Adrenal gland (tissue), 5 donors: ENCODE measurements around the gene S100P.

Experiments used
- POLR2A ChIP-seq, 2 donors: fragments of 450-650 bp; IDR thresholded peaks; one replicate each; pipeline ENCODE4 v1.6.1; 2017; ENCODE audit warnings: antibody characterized with exemption in 2 of 2, mild to moderate bottlenecking in 2 of 2, moderate library complexity in 1 of 2
- TF ChIP-seq, protein P1 (sequence below), 6 experiments: fragments of 450-650 bp in 4 of 6; fragments of 200-600 bp in 2 of 6; sonication (generic) in 1 of 6; IDR thresholded peaks; 1 replicate in 5 of 6; 2 replicates in 1 of 6; pipeline versions ENCODE4 v1.5.1 to v1.8.0; 2016 to 2021; ENCODE audit warnings: antibody characterized with exemption in 6 of 6, mild to moderate bottlenecking in 2 of 6, moderate library complexity in 1 of 6
- donor health status: DM: no; HTN: no; CAD: no.

DNA sequence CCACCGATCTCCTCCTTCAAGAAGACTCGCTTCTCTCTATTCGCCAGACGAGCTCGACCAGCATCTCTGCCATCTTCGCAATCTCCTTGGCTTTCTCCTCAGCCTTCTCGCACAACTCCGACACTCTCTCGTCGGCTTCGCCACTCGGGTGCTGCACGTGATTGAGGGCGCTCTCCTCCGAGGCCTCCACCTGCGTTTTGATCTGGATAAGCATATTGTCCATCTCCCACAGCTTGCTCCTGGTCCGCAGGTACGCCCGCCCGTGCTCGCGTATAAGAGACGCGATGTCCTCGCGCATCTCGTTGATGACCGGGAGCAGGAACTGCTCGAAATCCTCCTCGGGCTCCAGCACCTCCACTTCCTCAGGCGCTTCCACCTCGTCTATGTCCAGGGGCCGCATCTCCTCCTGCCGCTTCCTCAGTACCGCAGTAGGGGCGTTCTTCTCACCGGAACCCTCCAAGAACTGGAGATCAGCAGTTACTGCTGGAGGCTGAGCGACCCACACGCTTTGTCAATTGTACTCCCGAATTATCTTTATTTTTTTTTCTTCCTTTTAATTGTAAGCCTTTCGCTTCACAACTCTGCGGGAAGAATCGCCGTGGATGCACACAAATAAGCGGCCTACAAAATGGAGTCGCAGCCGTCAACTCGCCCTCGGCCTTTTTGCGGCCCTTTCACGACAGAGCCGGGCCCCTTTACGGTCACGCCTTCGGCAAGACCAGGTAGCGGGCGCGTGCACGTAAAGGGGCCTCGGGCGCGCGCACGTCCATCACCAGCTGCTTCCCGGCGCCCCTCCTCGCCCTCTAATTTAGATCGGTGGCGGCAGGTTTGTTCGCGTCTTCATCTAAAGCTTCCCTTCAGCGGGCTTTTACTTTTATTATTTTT lies 15.8 kb downstream of the S100P start, which contains the start of gene MRFAP1L1:
- TF ChIP-seq POLR2A (IDR thresholded peaks at IDR 0.05), result peak in 1 of 2 donors; percentile 45
- TF ChIP-seq, protein P1, sequence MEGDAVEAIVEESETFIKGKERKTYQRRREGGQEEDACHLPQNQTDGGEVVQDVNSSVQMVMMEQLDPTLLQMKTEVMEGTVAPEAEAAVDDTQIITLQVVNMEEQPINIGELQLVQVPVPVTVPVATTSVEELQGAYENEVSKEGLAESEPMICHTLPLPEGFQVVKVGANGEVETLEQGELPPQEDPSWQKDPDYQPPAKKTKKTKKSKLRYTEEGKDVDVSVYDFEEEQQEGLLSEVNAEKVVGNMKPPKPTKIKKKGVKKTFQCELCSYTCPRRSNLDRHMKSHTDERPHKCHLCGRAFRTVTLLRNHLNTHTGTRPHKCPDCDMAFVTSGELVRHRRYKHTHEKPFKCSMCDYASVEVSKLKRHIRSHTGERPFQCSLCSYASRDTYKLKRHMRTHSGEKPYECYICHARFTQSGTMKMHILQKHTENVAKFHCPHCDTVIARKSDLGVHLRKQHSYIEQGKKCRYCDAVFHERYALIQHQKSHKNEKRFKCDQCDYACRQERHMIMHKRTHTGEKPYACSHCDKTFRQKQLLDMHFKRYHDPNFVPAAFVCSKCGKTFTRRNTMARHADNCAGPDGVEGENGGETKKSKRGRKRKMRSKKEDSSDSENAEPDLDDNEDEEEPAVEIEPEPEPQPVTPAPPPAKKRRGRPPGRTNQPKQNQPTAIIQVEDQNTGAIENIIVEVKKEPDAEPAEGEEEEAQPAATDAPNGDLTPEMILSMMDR (IDR thresholded peaks at IDR 0.05), result peak in 1 of 6 experiments; percentile 33
